GM18505 (cell line): ENCODE data around the gene EPHB1.

ENCODE experiments used
- ATAC-seq: cut with Tn5 transposase; IDR thresholded peaks from one replicate; pipeline ENCODE4 v1.9.1; 2021; ENCODE audit not compliant: unreplicated experiment
- POLR2A ChIP-seq: IDR thresholded peaks from 4 replicates; pipeline ENCODE4 v1.6.1; 2011; ENCODE audit warnings: borderline replicate concordance; ENCODE audit not compliant: insufficient read depth, insufficient read length; ENCODE audit errors: extremely low read depth

Gene EPHB1

GRCh38 chr3:135246027-135246426, 451.0 kb downstream of the EPHB1 start:
- ATAC-seq, result no peak
- TF ChIP-seq POLR2A, result no peak

- ATAC-seq, result no peak
- TF ChIP-seq POLR2A, result no peak
Observed at GRCh38 chr3:135248213-135248612, 453.2 kb downstream of the EPHB1 start.

- no peak for ATAC-seq
- no peak for TF ChIP-seq POLR2A
Observed at GRCh38 chr3:135249186-135249585, 454.1 kb downstream of the EPHB1 start.

GRCh38 chr3:135258916-135259315, 463.9 kb downstream of the EPHB1 start:
- TF ChIP-seq POLR2A, result no peak
- ATAC-seq, result no peak

- no peak for TF ChIP-seq POLR2A
- no peak for ATAC-seq
Observed at GRCh38 chr3:135260025-135260424, 465.0 kb downstream of the EPHB1 start.

- TF ChIP-seq POLR2A, result no peak
- no peak for ATAC-seq
Observed at GRCh38 chr3:135261214-135261775, 466.2 kb downstream of the EPHB1 start.

- no peak for TF ChIP-seq POLR2A
- ATAC-seq, result no peak
Observed at GRCh38 chr3:135261916-135262315, 466.9 kb downstream of the EPHB1 start.

- ATAC-seq, result no peak
- no peak for TF ChIP-seq POLR2A
Observed at GRCh38 chr3:135262441-135262840, 467.4 kb downstream of the EPHB1 start.

GRCh38 chr3:135263331-135263730, 468.3 kb downstream of the EPHB1 start:
- TF ChIP-seq POLR2A, result no peak
- ATAC-seq, result no peak

GRCh38 chr3:135267487-135267886, 472.4 kb downstream of the EPHB1 start:
- TF ChIP-seq POLR2A, result no peak
- no peak for ATAC-seq

GRCh38 chr3:135268941-135269532, 474.0 kb downstream of the EPHB1 start:
- ATAC-seq, result no peak
- TF ChIP-seq POLR2A, result no peak

- no peak for TF ChIP-seq POLR2A
- ATAC-seq, result no peak
Observed at GRCh38 chr3:135271177-135272025, 476.3 kb downstream of the EPHB1 start.

- no peak for TF ChIP-seq POLR2A
- no peak for ATAC-seq
Observed at GRCh38 chr3:135272026-135272669, 477.1 kb downstream of the EPHB1 start.
